Measurements from ENCODE around the gene RAB20. TPM values are rescaled to one million over a fixed set of nuclear protein-coding genes. Genes with fewer than 3 reads are reported as not detected.

The RAB20 gene
- total and polyA plus RNA-seq, 2 experiments from 2014 or later = 28.3 to 37.4 TPM

GRCh38 chr13:110509971-110510786, 51.3 kb downstream of the RAB20 start:
- H3K4me3 ChIP-seq = no peak overlapping the region
- H4K20me1 ChIP-seq (ENCODE audit: insufficient read depth, poor library complexity, severe bottlenecking) = no peaks in the 10 kb centered on the region
- WGBS (ENCODE audit: low lambda C conversion rate, missing lambda C conversion rate) = 67% methylated on average over 18 of the region's 18 CpGs
- no peak overlapping the region for H3K4me2 ChIP-seq
- H2AFZ ChIP-seq = no peak overlapping the region
- no peak for DNase-seq (ENCODE audit: low spot score)
- H3K36me3 ChIP-seq (replicated peaks; ENCODE audit: insufficient read depth, low read depth) = no peaks in the 10 kb centered on the region
- H3K9me2 ChIP-seq (replicated peaks; ENCODE audit: insufficient read depth) = no peaks in the 10 kb centered on the region
- no peaks in the 10 kb centered on the region for H3K79me2 ChIP-seq
- H3K4me1 ChIP-seq (ENCODE audit: insufficient read depth) = peaks cover 21% of the 10 kb centered on the region
- no peaks in the 10 kb centered on the region for H3K27me3 ChIP-seq
- H3K9me3 ChIP-seq (ENCODE audit: low read depth) = no peaks in the 10 kb centered on the region
- no peak overlapping the region for H3K27ac ChIP-seq
- TF ChIP-seq CTCF (IDR thresholded peaks at IDR 0.05; ENCODE audit: poor library complexity) (no peak), EZH2 (IDR thresholded peaks at IDR 0.05; ENCODE audit: borderline replicate concordance) (no peak), EZH2phosphoT487 (IDR thresholded peaks at IDR 0.05; ENCODE audit: low read depth, severe bottlenecking, unreplicated experiment) (no peak)

- Histone ChIP-seq H2AFZ (no peak overlapping the region), H3K4me1 (ENCODE audit: insufficient read depth) (peaks cover 21% of the 10 kb centered on the region), H3K36me3 (replicated peaks; ENCODE audit: insufficient read depth, low read depth) (no peaks in the 10 kb centered on the region), H3K27ac (no peak overlapping the region), H3K4me3 (no peak overlapping the region), H3K79me2 (no peaks in the 10 kb centered on the region), H4K20me1 (ENCODE audit: insufficient read depth, poor library complexity, severe bottlenecking) (no peaks in the 10 kb centered on the region), H3K4me2 (no peak overlapping the region), H3K9me2 (replicated peaks; ENCODE audit: insufficient read depth) (no peaks in the 10 kb centered on the region), H3K27me3 (no peaks in the 10 kb centered on the region), H3K9me3 (ENCODE audit: low read depth) (no peaks in the 10 kb centered on the region)
- TF ChIP-seq CTCF (IDR thresholded peaks at IDR 0.05; ENCODE audit: poor library complexity) (no peak), EZH2phosphoT487 (IDR thresholded peaks at IDR 0.05; ENCODE audit: low read depth, severe bottlenecking, unreplicated experiment) (no peak), EZH2 (IDR thresholded peaks at IDR 0.05; ENCODE audit: borderline replicate concordance) (no peak)
- no peak for DNase-seq (ENCODE audit: low spot score)
- WGBS (ENCODE audit: low lambda C conversion rate, missing lambda C conversion rate) = 27% methylated on average over 4 of the region's 4 CpGs
Measured at GRCh38 chr13:110509478-110509926, 52.0 kb downstream of the RAB20 start.

- H3K27ac ChIP-seq = peak overlapping the region; percentile 87
- no peaks in the 10 kb centered on the region for H3K27me3 ChIP-seq
- no peak overlapping the region for H2AFZ ChIP-seq
- H3K9me2 ChIP-seq (replicated peaks; ENCODE audit: insufficient read depth) = no peaks in the 10 kb centered on the region
- peaks cover 21% of the 10 kb centered on the region for H3K4me1 ChIP-seq (ENCODE audit: insufficient read depth)
- WGBS (ENCODE audit: low lambda C conversion rate, missing lambda C conversion rate) = 94% methylated on average over 23 of the region's 23 CpGs
- H3K79me2 ChIP-seq = no peaks in the 10 kb centered on the region
- no peaks in the 10 kb centered on the region for H4K20me1 ChIP-seq (ENCODE audit: insufficient read depth, poor library complexity, severe bottlenecking)
- peak; percentile 38 for DNase-seq (ENCODE audit: low spot score)
- H3K36me3 ChIP-seq (replicated peaks; ENCODE audit: insufficient read depth, low read depth) = no peaks in the 10 kb centered on the region
- peak overlapping the region; percentile 49 for H3K4me2 ChIP-seq
- TF ChIP-seq CTCF (IDR thresholded peaks at IDR 0.05; ENCODE audit: poor library complexity) = peak; percentile 4
- no peak for TF ChIP-seq EZH2phosphoT487 (IDR thresholded peaks at IDR 0.05; ENCODE audit: low read depth, severe bottlenecking, unreplicated experiment)
- H3K9me3 ChIP-seq (ENCODE audit: low read depth) = no peaks in the 10 kb centered on the region
- H3K4me3 ChIP-seq = no peak overlapping the region
Measured at GRCh38 chr13:110507678-110508381, 53.7 kb downstream of the RAB20 start.

All from hepatocyte (in vitro differentiated cells).